Glomerular visceral epithelial cell (primary cell): ENCODE data around the gene PEAK1.
A peak's percentile ranks its signal among the peaks of the same experiment; 100 is the strongest.
"Not testable (repeated sequence)": the region's sequence is repeated elsewhere in the genome, so short reads cannot be mapped to it uniquely, and the experiment has no call there.

ENCODE experiments used
- DNase-seq: peaks from one replicate; pipeline ENCODE4 v3.0.0-alpha.2; 2016; ENCODE audit errors: extremely low spot score

The PEAK1 gene

GRCh38 chr15:77225088-77225487, 194.8 kb downstream of the PEAK1 start:
- DNase-seq: no peak

GRCh38 chr15:77224352-77224751, 195.6 kb downstream of the PEAK1 start:
- no peak for DNase-seq

- no peak for DNase-seq
Observed at GRCh38 chr15:77221708-77222107, 198.2 kb downstream of the PEAK1 start.

- DNase-seq: no peak
Observed at GRCh38 chr15:77221174-77221573, 198.7 kb downstream of the PEAK1 start.

- no peak for DNase-seq
Observed at GRCh38 chr15:77219841-77220240, 200.1 kb downstream of the PEAK1 start.

GRCh38 chr15:77209221-77209620, 210.7 kb downstream of the PEAK1 start:
- DNase-seq: no peak

GRCh38 chr15:77208241-77208640, 211.7 kb downstream of the PEAK1 start:
- no peak for DNase-seq

- no peak for DNase-seq
Observed at GRCh38 chr15:77201665-77202064, 218.2 kb downstream of the PEAK1 start.

- no peak for DNase-seq
Observed at GRCh38 chr15:77196381-77196780, 223.5 kb downstream of the PEAK1 start.

GRCh38 chr15:77195586-77195985, 224.3 kb downstream of the PEAK1 start:
- no peak for DNase-seq

GRCh38 chr15:77192451-77192850, 227.5 kb downstream of the PEAK1 start:
- no peak for DNase-seq

- DNase-seq: no peak
Observed at GRCh38 chr15:77191230-77191834, 228.6 kb downstream of the PEAK1 start.

- peak; percentile 9 for DNase-seq
Observed at GRCh38 chr15:77187751-77188464, 232.0 kb downstream of the PEAK1 start.

GRCh38 chr15:77186594-77187011, 233.3 kb downstream of the PEAK1 start:
- no peak for DNase-seq

- no peak for DNase-seq
Observed at GRCh38 chr15:77185242-77185785, 234.6 kb downstream of the PEAK1 start.

GRCh38 chr15:77184352-77184751, 235.6 kb downstream of the PEAK1 start:
- DNase-seq: not testable (repeated sequence)

- no peak for DNase-seq
Observed at GRCh38 chr15:77183066-77183465, 236.8 kb downstream of the PEAK1 start.

GRCh38 chr15:77181305-77182074, 238.4 kb downstream of the PEAK1 start:
- DNase-seq: no peak

- DNase-seq: no peak
Observed at GRCh38 chr15:77180757-77181156, 239.1 kb downstream of the PEAK1 start.

GRCh38 chr15:77180270-77180669, 239.6 kb downstream of the PEAK1 start:
- DNase-seq: no peak

GRCh38 chr15:77179541-77179998, 240.3 kb downstream of the PEAK1 start:
- no peak for DNase-seq

- DNase-seq: no peak
Observed at GRCh38 chr15:77178411-77178810, 241.5 kb downstream of the PEAK1 start.
